Right cardiac atrium (tissue), 5 donors: ENCODE measurements around the gene BTBD6. TPM values are rescaled to one million over a fixed set of nuclear protein-coding genes. Genes with fewer than 3 reads are reported as not detected.
A peak's percentile ranks its signal among the peaks of the same experiment; 100 is the strongest.
"Not testable (repeated sequence)": the region's sequence is repeated elsewhere in the genome, so short reads cannot be mapped to it uniquely, and the experiment has no call there.

Experiments used
- ATAC-seq, 2 donors: fragments of 200-7000 bp; cut with Tn5 transposase; one replicate each; pipeline versions ENCODE4 v1.8.0 to v1.9.1; 2020; ENCODE audit warnings: moderate library complexity in 2 of 2, mild to moderate bottlenecking in 1 of 2
- DNase-seq, 3 donors: peaks; one replicate each; pipeline ENCODE4 v3.0.0-alpha.2; 2020
- H3K27ac ChIP-seq: one replicate; pipeline ENCODE4 v1.5.1; 2013; ENCODE audit warnings: mild to moderate bottlenecking, low read length, control low read depth, moderate library complexity
- H3K27me3 ChIP-seq: one replicate; pipeline ENCODE4 v1.6.1; 2013; ENCODE audit not compliant: control insufficient read depth, insufficient read depth
- H3K4me1 ChIP-seq: one replicate; pipeline ENCODE4 v1.6.1; 2013; ENCODE audit warnings: low read length; ENCODE audit not compliant: control insufficient read depth, insufficient read depth
- H3K4me3 ChIP-seq: one replicate; pipeline ENCODE4 v1.5.1; 2013; ENCODE audit warnings: low read length, control low read depth
- H3K9me3 ChIP-seq: one replicate; pipeline ENCODE4 v1.6.1; 2013; ENCODE audit warnings: low read length; ENCODE audit not compliant: control insufficient read depth
- WGBS: extraction: QIAGEN DNeasy Blood & Tissue Kit; methylation state at CpG from one replicate; pipeline ENCODE4 v1.1.7; 2013; 5-methylcytosine and 5-hydroxymethylcytosine counted together
- intact Hi-C, 4 donors: fragments of 100-400 bp; cut with DNase I; formaldehyde crosslinking; loops; one replicate each; pipeline versions ENCODE4 v1.11.0 to v1.14.0; 2022 to 2023
- polyA plus RNA-seq: library from polyadenylated mRNA; stranded (reverse); fragments of 200-250 nt; gene quantifications from one replicate; pipeline ENCODE4 v1.2.3, GENCODE V29; 2013
- total RNA-seq, 4 donors: library from RNA; stranded (reverse); fragmentation: NEBNext Ultra II Directional; extraction: Animal tissue kit (Norgen Biotek cat#: 25700); gene quantifications; one replicate each; pipeline ENCODE4 v1.2.1, GENCODE V29; 2021
- donor health status: healthy with polysubstance abuse.
- donor health status: DM: no; HTN: yes; CAD: no.
- donor health status: DM: no; HTN: no; CAD: no.
- donor health status: DM: no; HTN: yes; CAD: no; lungs with severe emphysema.
- donor health status: DM: yes; HTN: yes; CAD: no.

The BTBD6 gene
- total and polyA plus RNA-seq, 5 donors = 28.1 to 42.2 (median 39.2) TPM

DNA sequence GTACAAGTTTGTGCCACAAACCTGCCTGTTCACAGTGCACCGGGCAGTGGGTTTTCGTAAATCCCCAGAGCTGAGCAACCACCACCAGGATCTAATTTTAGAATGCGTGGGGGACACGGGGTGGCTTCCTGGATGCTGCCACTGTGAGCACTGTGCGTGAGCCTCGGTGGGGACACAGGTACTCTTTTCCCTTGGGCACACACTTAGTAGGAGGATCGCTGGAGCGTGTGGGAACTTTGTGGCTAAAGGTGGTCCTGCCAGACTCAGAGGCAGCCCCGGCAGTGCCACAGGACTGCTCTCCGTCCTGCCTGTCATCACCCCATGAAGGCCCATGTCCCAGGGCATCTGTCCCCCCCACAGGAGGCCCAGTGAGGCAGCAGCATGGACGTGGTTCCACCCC is 21.1 kb downstream of the BTBD6 start:
- peak in 1 of 3 donors; percentile 21 for DNase-seq
- Histone ChIP-seq H3K4me1 (no peaks in the 10 kb centered on the region), H3K9me3 (no peaks in the 10 kb centered on the region), H3K27me3 (no peaks in the 10 kb centered on the region), H3K4me3 (no peak overlapping the region), H3K27ac (no peak overlapping the region)
- ATAC-seq = no peak
- WGBS = 77% methylated on average over 11 of the region's 11 CpGs
- intact Hi-C loops = no loop called here

DNA sequence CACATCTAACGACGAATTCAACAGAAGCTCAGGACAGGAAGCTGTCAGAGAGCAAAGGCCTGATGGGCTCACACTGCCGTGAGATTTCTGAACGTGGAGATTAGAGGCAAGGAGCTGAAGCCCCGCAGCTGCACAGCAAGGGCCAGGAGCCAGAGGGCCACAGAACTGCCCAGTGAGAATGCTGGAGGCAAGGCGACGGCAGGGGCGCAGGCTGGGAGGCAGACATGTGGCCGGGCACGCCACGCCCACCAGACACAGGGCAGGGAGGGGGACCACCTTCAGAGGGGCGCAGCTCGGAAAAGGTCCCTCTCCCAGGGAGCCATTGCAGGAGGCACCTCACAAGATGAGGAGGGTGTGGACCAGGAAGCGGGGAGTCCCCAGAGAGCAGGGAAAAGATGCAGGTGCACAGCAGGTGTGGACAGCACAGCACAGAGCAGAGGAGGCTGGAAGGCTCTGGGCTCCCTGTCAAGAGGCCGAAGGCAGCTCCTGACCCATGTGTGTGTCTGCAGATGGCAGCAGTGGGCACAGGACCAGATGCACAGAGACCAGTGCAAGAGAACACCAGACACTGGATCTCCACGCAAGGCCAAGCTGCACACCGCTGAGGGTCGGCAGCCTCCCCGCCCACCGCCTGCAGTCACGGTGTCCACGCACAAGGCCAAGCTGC is 23.0 kb downstream of the BTBD6 start:
- no peaks in the 10 kb centered on the region for H3K4me1 ChIP-seq
- no peaks in the 10 kb centered on the region for H3K9me3 ChIP-seq
- ATAC-seq = no peak
- no peak overlapping the region for H3K4me3 ChIP-seq
- no peak overlapping the region for H3K27ac ChIP-seq
- peak in 1 of 3 donors; percentile 50 for DNase-seq
- 85% methylated on average over 22 of the region's 22 CpGs for WGBS
- intact Hi-C loops = no loop called here
- no peaks in the 10 kb centered on the region for H3K27me3 ChIP-seq

DNA sequence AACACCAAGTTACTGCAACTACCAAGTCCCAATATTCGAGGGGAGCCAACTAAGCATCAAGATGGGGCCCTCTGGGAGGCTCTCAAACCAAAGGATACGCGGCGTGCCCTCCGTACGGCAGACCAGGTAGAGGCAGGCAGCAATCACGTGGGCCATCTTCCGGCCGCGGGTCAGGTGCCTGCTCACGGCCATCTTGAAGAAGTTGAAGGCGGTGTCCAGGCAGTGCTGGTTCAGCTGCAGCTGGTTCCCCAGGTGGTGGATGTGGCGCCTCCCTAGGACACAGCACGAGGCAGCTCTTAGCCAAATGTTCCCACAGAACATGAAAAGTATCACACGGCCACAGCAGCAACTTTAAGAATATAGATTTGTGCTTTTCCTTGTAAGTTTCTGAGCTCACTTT is 24.3 kb downstream of the BTBD6 start:
- H3K4me3 ChIP-seq = no peak overlapping the region
- no peaks in the 10 kb centered on the region for H3K9me3 ChIP-seq
- no peak overlapping the region for H3K27ac ChIP-seq
- intact Hi-C loops = no loop called here
- no peak for DNase-seq
- WGBS = 89% methylated on average over 15 of the region's 15 CpGs
- H3K27me3 ChIP-seq = no peaks in the 10 kb centered on the region
- no peaks in the 10 kb centered on the region for H3K4me1 ChIP-seq
- no peak for ATAC-seq

DNA sequence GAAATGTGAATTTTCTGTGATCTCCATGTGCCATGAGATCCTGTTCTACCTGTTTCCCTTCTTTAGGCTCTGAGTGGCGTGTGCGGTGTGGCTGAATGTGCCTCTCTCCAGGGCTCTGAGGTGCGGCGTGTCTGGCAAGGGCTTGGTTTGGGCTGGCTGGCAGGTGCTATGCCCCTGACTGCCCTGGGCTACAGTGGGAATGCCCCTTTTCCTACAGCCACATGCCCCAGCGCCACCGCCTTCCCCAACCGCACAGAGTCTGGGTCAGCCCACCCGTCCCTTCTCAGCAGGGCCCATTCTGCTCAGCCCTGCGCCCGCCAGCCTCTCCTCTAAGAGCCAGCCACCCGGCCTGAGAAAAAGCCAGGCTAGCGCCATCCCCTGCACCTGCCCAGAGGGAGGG is 24.7 kb downstream of the BTBD6 start:
- Histone ChIP-seq H3K27ac (no peak overlapping the region), H3K4me3 (no peak overlapping the region), H3K27me3 (no peaks in the 10 kb centered on the region), H3K4me1 (no peaks in the 10 kb centered on the region), H3K9me3 (no peaks in the 10 kb centered on the region)
- DNase-seq = peak in 1 of 3 donors; percentile 50
- WGBS = 83% methylated on average over 12 of the region's 12 CpGs
- intact Hi-C loops = no loop called here
- no peak for ATAC-seq

DNA sequence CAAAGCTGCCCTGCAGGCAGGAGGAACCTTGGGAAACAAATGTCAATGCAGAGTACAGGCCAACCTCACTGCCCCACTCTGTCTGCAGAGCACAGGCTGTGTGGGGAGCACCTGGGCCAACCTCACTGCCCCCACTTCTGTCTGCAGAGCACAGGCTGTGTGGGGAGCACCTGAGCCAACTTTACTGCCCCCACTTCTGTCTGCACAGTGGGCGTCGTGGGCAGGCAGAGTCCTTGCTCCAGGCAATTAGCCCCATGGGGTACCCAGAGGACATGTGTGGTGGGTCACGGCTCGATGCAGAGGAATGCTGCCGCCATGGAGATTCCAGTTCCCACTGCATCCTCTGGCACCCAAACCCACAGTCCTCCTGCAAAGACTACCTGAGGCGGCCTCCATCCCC is 26.3 kb downstream of the BTBD6 start:
- DNase-seq (peak in 1 of 3 donors; percentile 26), ATAC-seq (peak; percentile 15 to 20)
- 90% methylated on average over 6 of the region's 6 CpGs for WGBS
- H3K9me3 ChIP-seq = no peaks in the 10 kb centered on the region
- no peaks in the 10 kb centered on the region for H3K4me1 ChIP-seq
- no peak overlapping the region for H3K4me3 ChIP-seq
- intact Hi-C loops = no loop called here
- H3K27me3 ChIP-seq = no peaks in the 10 kb centered on the region
- H3K27ac ChIP-seq = no peak overlapping the region

DNA sequence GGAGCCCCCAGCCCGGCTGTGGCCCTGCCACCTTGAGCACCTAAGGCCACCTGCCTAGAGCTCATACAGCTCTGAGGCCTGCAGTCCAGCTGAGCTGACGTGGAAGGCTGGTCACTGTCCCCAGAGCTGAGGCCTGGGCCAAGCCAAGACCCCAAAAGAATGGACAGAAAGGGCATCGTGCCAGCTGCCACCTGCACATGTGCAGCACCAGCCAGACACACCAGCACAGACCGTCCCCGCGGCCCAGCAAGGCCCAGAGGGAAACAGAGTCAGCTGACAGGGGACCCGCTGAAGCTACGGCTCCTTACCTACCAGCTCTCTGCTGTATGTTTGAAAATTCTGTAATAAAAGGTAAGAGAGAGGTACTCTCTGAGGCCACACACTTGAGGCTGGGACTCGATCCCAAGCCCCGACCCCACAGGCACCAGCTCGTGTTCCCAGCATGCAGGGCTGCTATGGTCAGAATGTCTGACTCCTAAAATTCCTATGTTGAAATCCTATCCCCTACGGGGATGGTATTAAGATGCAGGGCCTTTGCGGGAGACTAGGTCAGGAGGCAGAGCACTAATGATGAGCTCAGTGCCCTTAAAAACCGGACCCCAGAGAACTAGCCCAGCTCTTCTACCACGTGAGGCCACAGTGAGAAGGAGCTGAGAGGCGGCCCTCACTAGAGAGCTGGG is 27.1 kb downstream of the BTBD6 start:
- DNase-seq (peak in 2 of 3 donors; percentile 42 to 56), ATAC-seq (peak; percentile 57 to 82)
- H3K4me1 ChIP-seq = no peaks in the 10 kb centered on the region
- 75% methylated on average over 16 of the region's 16 CpGs for WGBS
- no peak overlapping the region for H3K4me3 ChIP-seq
- no peaks in the 10 kb centered on the region for H3K27me3 ChIP-seq
- no peak overlapping the region for H3K27ac ChIP-seq
- H3K9me3 ChIP-seq = no peaks in the 10 kb centered on the region
- intact Hi-C loops = no loop called here

DNA sequence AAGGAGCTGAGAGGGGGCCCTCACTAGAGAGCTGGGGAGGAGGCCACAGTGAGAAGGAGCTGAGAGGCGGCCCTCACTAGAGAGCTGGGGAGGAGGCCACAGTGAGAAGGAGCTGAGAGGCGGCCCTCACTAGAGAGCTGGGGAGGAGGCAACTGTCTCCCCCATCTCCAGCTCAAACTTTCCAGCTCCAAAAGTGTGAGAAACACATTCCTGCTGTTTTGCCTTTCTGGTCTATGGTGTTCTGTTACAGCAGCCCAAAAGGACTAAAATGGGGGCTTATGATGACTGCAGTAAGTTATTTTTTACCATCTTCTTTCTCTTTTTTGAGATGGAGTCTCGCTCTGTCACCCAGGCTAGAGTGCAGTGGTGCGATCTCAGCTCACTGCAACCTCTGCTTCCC is 29.1 kb downstream of the BTBD6 start:
- WGBS = 50% methylated on average over 2 of the region's 4 CpGs
- H3K27ac ChIP-seq, DNase-seq, H3K9me3 ChIP-seq, ATAC-seq, H3K27me3 ChIP-seq, H3K4me1 ChIP-seq, intact Hi-C loops, H3K4me3 ChIP-seq: not testable (repeated sequence)

DNA sequence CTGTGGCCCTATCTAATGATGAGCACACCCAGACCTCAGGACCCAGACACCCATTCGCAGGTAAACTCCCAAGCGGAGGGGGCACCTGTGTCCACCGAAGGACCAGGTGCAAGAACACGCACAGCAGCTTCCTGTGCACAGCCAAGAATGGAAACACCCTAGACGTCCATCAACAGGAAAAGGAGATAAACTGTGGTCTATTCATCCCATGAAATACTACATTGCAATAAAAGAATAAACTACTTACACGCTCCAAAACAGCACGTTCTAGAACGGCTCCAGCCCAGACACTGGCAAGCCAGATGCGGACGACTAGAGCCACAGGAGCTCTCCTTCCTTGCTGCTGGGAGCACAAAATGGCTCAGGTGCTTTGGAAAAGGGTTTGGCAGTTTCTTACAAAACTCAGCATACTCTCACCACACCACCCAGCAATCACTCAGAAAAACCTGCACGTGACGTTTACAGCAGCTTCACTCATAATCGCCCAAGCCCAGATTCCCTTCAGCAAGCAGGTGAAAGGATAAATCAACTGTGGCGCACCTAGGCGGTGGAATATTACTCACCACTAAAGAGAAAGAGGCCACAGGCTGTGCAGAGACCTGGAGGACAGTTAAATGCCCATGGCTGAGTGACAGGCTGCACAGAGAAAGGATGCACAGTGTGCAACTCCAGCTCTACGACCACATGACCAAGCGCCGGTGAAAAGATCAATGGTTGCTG is 31.5 kb downstream of the BTBD6 start:
- H3K4me1 ChIP-seq = no peaks in the 10 kb centered on the region
- H3K27ac ChIP-seq = no peak overlapping the region
- ATAC-seq = no peak
- intact Hi-C loops = loop anchor here in 2 of 4 donors (5.0 to 10.0 kb wide), 3 partner anchors 73 to 185 kb away; no protein-coding TSS in a partner anchor
- no peak overlapping the region for H3K4me3 ChIP-seq
- no peaks in the 10 kb centered on the region for H3K9me3 ChIP-seq
- WGBS = 89% methylated on average over 18 of the region's 18 CpGs
- no peaks in the 10 kb centered on the region for H3K27me3 ChIP-seq
- no peak for DNase-seq

DNA sequence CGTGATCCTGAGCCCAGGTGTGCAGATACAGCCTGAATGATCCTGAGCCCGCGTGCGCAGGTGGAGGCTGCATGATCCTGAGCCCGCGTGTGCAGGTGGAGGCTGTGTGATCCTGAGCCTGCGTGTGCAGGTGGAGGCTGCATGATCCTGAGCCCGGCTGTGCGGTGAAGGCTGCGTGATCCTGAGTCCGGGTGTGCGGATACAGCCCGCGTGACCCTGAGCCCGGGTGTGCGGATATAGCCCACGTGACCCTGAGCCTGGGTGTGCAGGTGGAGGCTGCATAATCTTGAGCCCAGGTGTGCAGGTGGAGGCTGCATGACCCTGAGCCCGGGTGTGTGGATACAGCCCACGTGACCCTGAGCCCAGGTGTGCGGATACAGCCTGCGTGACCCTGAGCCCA is 32.2 kb downstream of the BTBD6 start:
- Histone ChIP-seq H3K9me3 (no peaks in the 10 kb centered on the region), H3K4me3 (no peak overlapping the region), H3K27me3 (no peaks in the 10 kb centered on the region), H3K4me1 (no peaks in the 10 kb centered on the region), H3K27ac (no peak overlapping the region)
- intact Hi-C loops = loop anchor here in 2 of 4 donors (5.0 to 10.0 kb wide), 3 partner anchors 73 to 186 kb away; no protein-coding TSS in a partner anchor
- WGBS = 96% methylated on average over 21 of the region's 21 CpGs
- DNase-seq (no peak), ATAC-seq (no peak)

DNA sequence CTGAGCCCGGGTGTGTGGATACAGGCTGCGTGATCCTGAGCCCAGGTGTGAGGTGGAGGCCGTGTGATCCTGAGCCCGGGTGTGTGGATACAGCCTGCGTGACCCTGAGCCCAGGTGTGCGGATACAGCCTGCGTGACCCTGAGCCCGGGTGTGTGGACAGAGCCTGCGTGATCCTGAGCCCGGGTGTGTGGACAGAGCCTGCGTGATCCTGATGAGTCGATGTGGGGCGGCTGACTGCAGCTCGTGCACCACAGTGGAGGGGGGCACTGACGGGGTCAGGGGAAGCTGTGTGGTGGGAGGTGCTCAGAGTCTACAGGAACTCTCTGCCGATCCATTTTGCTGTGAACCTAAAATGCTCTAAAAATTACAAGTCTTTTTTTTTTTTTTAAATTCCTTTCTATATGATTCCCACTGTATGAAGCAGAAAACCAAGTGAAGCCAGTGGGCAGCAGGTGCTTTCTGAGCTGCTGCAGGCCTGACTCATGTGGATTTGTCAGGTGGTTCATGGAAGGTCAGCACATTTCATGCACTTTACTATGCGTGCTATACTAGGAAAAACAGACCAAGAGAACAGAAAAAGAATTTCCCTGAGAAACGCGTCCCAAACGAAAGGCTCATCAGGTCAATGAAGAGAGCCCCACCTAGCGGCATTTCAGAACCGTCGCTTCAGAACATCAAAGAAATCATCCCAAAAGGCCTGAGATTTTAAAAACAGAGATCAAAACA is 33.2 kb downstream of the BTBD6 start:
- 67% methylated on average over 23 of the region's 23 CpGs for WGBS

More for the DNA sequence above, 33.2 kb downstream of the BTBD6 start:
- H3K9me3 ChIP-seq = no peaks in the 10 kb centered on the region
- DNase-seq (no peak), ATAC-seq (no peak)
- H3K4me1 ChIP-seq = no peaks in the 10 kb centered on the region
- intact Hi-C loops = loop anchor here in 2 of 4 donors (5.0 to 10.0 kb wide), 3 partner anchors 74 to 187 kb away; no protein-coding TSS in a partner anchor
- H3K27ac ChIP-seq = no peak overlapping the region
- no peaks in the 10 kb centered on the region for H3K27me3 ChIP-seq
- H3K4me3 ChIP-seq = no peak overlapping the region
